ENCODE data around the gene MOV10. TPM values are rescaled to one million over a fixed set of nuclear protein-coding genes. Genes with fewer than 3 reads are reported as not detected.

Gene MOV10
- total and polyA plus RNA-seq, 2 donors (not counting 1 experiment from before 2014, with no cell fraction given): 31.0 to 46.2 TPM

- POLR2A ChIA-PET: no interaction called here
- no peak overlapping the region for H3K27ac Mint-ChIP-seq
- Histone ChIP-seq H3K9ac (ENCODE audit: low read length) (no peak overlapping the region), H3K4me3 (ENCODE audit: control extremely low read depth in 1 of 5, extremely low read depth in 1 of 5, insufficient read depth in 1 of 5, low read depth in 2 of 5, low read length in 4 of 5) (no peak overlapping the region), H3K4me2 (replicated peaks; ENCODE audit: low read depth, low read length, poor library complexity, severe bottlenecking) (no peak overlapping the region), H3K79me2 (ENCODE audit: control insufficient read depth, insufficient read depth, low read length) (no peaks in the 10 kb centered on the region), H4K20me1 (ENCODE audit: control insufficient read depth, insufficient read depth, low read length, poor library complexity, severe bottlenecking) (no peaks in the 10 kb centered on the region), H3K4me1 (ENCODE audit: control insufficient read depth in 2 of 2, insufficient read depth in 2 of 2, low read length in 2 of 2) (peaks cover 19 to 37% of the 10 kb centered on the region in 2 donors), H3K27me3 (replicated peaks in 1 of 4; ENCODE audit: control extremely low read depth in 1 of 4, control insufficient read depth in 3 of 4, insufficient read depth in 4 of 4, low read length in 3 of 4) (no peaks in the 10 kb centered on the region), H3K9me3 (ENCODE audit: control extremely low read depth in 1 of 3, control insufficient read depth in 2 of 3, insufficient read depth in 1 of 3, low read length in 2 of 3) (no peaks in the 10 kb centered on the region), H3K36me3 (replicated peaks in 1 of 2; ENCODE audit: control extremely low read depth in 1 of 2, control insufficient read depth in 1 of 2, extremely low read depth in 1 of 2, insufficient read depth in 2 of 2, low read length in 1 of 2) (no peaks in the 10 kb centered on the region), H3K27ac (ENCODE audit: low read length in 2 of 2) (no peak overlapping the region), H2AFZ (ENCODE audit: insufficient read depth, low read depth, low read length, poor library complexity, severe bottlenecking) (no peak overlapping the region)
- peaks cover 26% of the 10 kb centered on the region for H3K4me1 Mint-ChIP-seq
- no peak overlapping the region for H3K4me3 Mint-ChIP-seq
- 95% methylated on average over 8 of the region's 9 CpGs for WGBS (ENCODE audit: insufficient coverage)
- TF ChIP-seq CTCF (IDR thresholded peaks at IDR 0.05) (no peak), EZH2 (IDR thresholded peaks at IDR 0.05; ENCODE audit: borderline replicate concordance, insufficient read depth, low read depth, low read length, poor library complexity, severe bottlenecking) (no peak)
- intact Hi-C loops (cut with micrococcal nuclease): loop anchor here (10.0 kb wide), 4 partner anchors 1102 to 2002 kb away; partner anchors contain the start of genes AP4B1, DCLRE1B, NRAS and RSBN1
- ATAC-seq (ENCODE audit: low read depth) (no peak), DNase-seq (peak; percentile 27)
- CTCF ChIA-PET: interaction anchor here (0.9 to 6.6 kb wide), 2 partner anchors 321 to 360 kb away, joined by 3 to 122 read pairs; partner anchors contain the start of gene LRIG2
- H3K27me3 Mint-ChIP-seq: no peaks in the 10 kb centered on the region
- no peaks in the 10 kb centered on the region for H3K9me3 Mint-ChIP-seq (ENCODE audit: insufficient read depth)
These were observed 38.3 kb downstream of the MOV10 start for GRCh38 chr1:112712701-112713128.
